ENCODE results near the gene ARSK.
"Not testable (repeated sequence)": the region's sequence is repeated elsewhere in the genome, so short reads cannot be mapped to it uniquely, and the experiment has no call there.

The ARSK gene

GRCh38 chr5:95638632-95639031 is 83.7 kb downstream of the ARSK start:
- no peak for DNase-seq
- in situ Hi-C loops (cut with HindIII; ENCODE audit: low pct_ligation_motif_present, low pct_unique_long_range_greater_than_20kb, low sequenced_read_pairs), result no loop called here

- DNase-seq, result no peak
- in situ Hi-C loops (cut with HindIII; ENCODE audit: low pct_ligation_motif_present, low pct_unique_long_range_greater_than_20kb, low sequenced_read_pairs), result no loop called here
Measured at GRCh38 chr5:95641741-95642220, 86.9 kb downstream of the ARSK start.

GRCh38 chr5:95643152-95643551 is 88.3 kb downstream of the ARSK start:
- in situ Hi-C loops (cut with HindIII; ENCODE audit: low pct_ligation_motif_present, low pct_unique_long_range_greater_than_20kb, low sequenced_read_pairs), result no loop called here
- DNase-seq, result no peak

- in situ Hi-C loops (cut with HindIII; ENCODE audit: low pct_ligation_motif_present, low pct_unique_long_range_greater_than_20kb, low sequenced_read_pairs), result no loop called here
- peak; percentile 58 for DNase-seq
Measured at GRCh38 chr5:95644351-95645042, 89.6 kb downstream of the ARSK start.

- in situ Hi-C loops (cut with HindIII; ENCODE audit: low pct_ligation_motif_present, low pct_unique_long_range_greater_than_20kb, low sequenced_read_pairs); DNase-seq: not testable (repeated sequence)
Measured at GRCh38 chr5:95646226-95646568, 91.3 kb downstream of the ARSK start.

GRCh38 chr5:95646569-95647431 is 91.9 kb downstream of the ARSK start, which contains the start of gene RFESD:
Gene RFESD, plus strand, starts transcription at chr5:95646777. Its CDS starts 5,495 bp downstream, at chr5:95652272.
- DNase-seq, result peak; percentile 96
- in situ Hi-C loops (cut with HindIII; ENCODE audit: low pct_ligation_motif_present, low pct_unique_long_range_greater_than_20kb, low sequenced_read_pairs), result no loop called here

- in situ Hi-C loops (cut with HindIII; ENCODE audit: low pct_ligation_motif_present, low pct_unique_long_range_greater_than_20kb, low sequenced_read_pairs), result no loop called here
- no peak for DNase-seq
Measured at GRCh38 chr5:95647886-95648860, 93.3 kb downstream of the ARSK start.

GRCh38 chr5:95649274-95649673 is 94.4 kb downstream of the ARSK start:
- in situ Hi-C loops (cut with HindIII; ENCODE audit: low pct_ligation_motif_present, low pct_unique_long_range_greater_than_20kb, low sequenced_read_pairs), result no loop called here

GRCh38 chr5:95649842-95650620 is 95.1 kb downstream of the ARSK start:
- in situ Hi-C loops (cut with HindIII; ENCODE audit: low pct_ligation_motif_present, low pct_unique_long_range_greater_than_20kb, low sequenced_read_pairs), result no loop called here
- DNase-seq, result no peak

More at GRCh38 chr5:95649274-95649673, 94.4 kb downstream of the ARSK start:
- no peak for DNase-seq

GRCh38 chr5:95652849-95653248 is 97.9 kb downstream of the ARSK start:
- DNase-seq, result no peak
- in situ Hi-C loops (cut with HindIII; ENCODE audit: low pct_ligation_motif_present, low pct_unique_long_range_greater_than_20kb, low sequenced_read_pairs), result no loop called here

- in situ Hi-C loops (cut with HindIII; ENCODE audit: low pct_ligation_motif_present, low pct_unique_long_range_greater_than_20kb, low sequenced_read_pairs), result no loop called here
- no peak for DNase-seq
Measured at GRCh38 chr5:95654196-95654595, 99.3 kb downstream of the ARSK start.
